Measurements from ENCODE around the gene MAN1A2.

GRCh38 chr1:117562581-117563491, 195.6 kb downstream of the MAN1A2 start:
- TF ChIP-seq CTCF (IDR thresholded peaks at IDR 0.05) = no peak
- no peak for TF ChIP-seq POLR2A (IDR thresholded peaks at IDR 0.05)
- TF ChIP-seq POLR2AphosphoS5 (IDR thresholded peaks at IDR 0.05) = peak; percentile 74

All from prostate gland (tissue), 2 donors.